Small intestine (tissue), 7 donors: ENCODE data around the gene CDC25B. TPM values are rescaled to one million over a fixed set of nuclear protein-coding genes. Genes with fewer than 3 reads are reported as not detected.
A peak's percentile ranks its signal among the peaks of the same experiment; 100 is the strongest.

Source experiments
- DNase-seq, 2 donors: peaks; one replicate each; pipeline versions ENCODE4 v3.0.0 to v3.0.0-alpha.2; 2013
- FAIRE-seq: peaks from 2 replicates; lab custom pipeline; 2012; peaks lifted over from hg19 to GRCh38; lab: Jason Lieb, UNC
- H3K27ac ChIP-seq, 3 donors: one replicate each; pipeline ENCODE4 v1.5.1; 2013; ENCODE audit warnings: low read length in 2 of 3, mild to moderate bottlenecking in 2 of 3, control low read depth in 1 of 3, inconsistent platforms in 1 of 3, low read depth in 1 of 3, moderate library complexity in 1 of 3
- H3K27me3 ChIP-seq, 3 donors: one replicate each; pipeline ENCODE4 v1.6.1; 2013; ENCODE audit warnings: low read length in 3 of 3, inconsistent platforms in 1 of 3; ENCODE audit not compliant: control insufficient read depth in 3 of 3, insufficient read depth in 3 of 3
- H3K36me3 ChIP-seq, 3 donors: one replicate each; pipeline ENCODE4 v1.6.1; 2013; ENCODE audit warnings: low read length in 3 of 3, inconsistent platforms in 1 of 3, low read depth in 1 of 3, mild to moderate bottlenecking in 1 of 3, moderate library complexity in 1 of 3; ENCODE audit not compliant: control insufficient read depth in 3 of 3, insufficient read depth in 2 of 3
- H3K4me1 ChIP-seq, 3 donors: one replicate each; pipeline ENCODE4 v1.6.1; 2013; ENCODE audit warnings: low read length in 2 of 3, inconsistent platforms in 1 of 3, low read depth in 1 of 3, mild to moderate bottlenecking in 1 of 3, moderate library complexity in 1 of 3; ENCODE audit not compliant: control insufficient read depth in 3 of 3, insufficient read depth in 2 of 3
- H3K4me3 ChIP-seq, 3 donors: one replicate each; pipeline ENCODE4 v1.5.1; 2013; ENCODE audit warnings: low read length in 3 of 3, control low read depth in 1 of 3, inconsistent platforms in 1 of 3, low read depth in 1 of 3, mild to moderate bottlenecking in 1 of 3, moderate library complexity in 1 of 3
- H3K9me3 ChIP-seq, 2 donors: one replicate each; pipeline ENCODE4 v1.6.1; 2013; ENCODE audit warnings: low read depth in 1 of 2, low read length in 1 of 2; ENCODE audit not compliant: control insufficient read depth in 2 of 2, insufficient read depth in 1 of 2
- WGBS, 3 donors: extraction: QIAGEN DNeasy Blood & Tissue Kit; methylation state at CpG; one replicate each; pipeline ENCODE4 v1.1.7; 2013; 5-methylcytosine and 5-hydroxymethylcytosine counted together
- polyA plus RNA-seq, 4 donors: library from polyadenylated mRNA; stranded (reverse) in 3 of 4; unstranded in 1 of 4; fragments of 200-250 nt in 3 of 4; fragments of 120-200 nt in 1 of 4; gene quantifications; one replicate each; pipeline versions ENCODE4 v1.2.1 to v1.2.3, GENCODE V29; 2013
- donor health status: healthy with polysubstance abuse.
- donor health status: control.
- donor health status: control.
- donor health status: Bipolar disorder and iron deficiency.
- donor health status: healthy.

CDC25B gene
- polyA plus RNA-seq, 4 donors: 15.7 to 53.8 (median 20.3) TPM

DNA sequence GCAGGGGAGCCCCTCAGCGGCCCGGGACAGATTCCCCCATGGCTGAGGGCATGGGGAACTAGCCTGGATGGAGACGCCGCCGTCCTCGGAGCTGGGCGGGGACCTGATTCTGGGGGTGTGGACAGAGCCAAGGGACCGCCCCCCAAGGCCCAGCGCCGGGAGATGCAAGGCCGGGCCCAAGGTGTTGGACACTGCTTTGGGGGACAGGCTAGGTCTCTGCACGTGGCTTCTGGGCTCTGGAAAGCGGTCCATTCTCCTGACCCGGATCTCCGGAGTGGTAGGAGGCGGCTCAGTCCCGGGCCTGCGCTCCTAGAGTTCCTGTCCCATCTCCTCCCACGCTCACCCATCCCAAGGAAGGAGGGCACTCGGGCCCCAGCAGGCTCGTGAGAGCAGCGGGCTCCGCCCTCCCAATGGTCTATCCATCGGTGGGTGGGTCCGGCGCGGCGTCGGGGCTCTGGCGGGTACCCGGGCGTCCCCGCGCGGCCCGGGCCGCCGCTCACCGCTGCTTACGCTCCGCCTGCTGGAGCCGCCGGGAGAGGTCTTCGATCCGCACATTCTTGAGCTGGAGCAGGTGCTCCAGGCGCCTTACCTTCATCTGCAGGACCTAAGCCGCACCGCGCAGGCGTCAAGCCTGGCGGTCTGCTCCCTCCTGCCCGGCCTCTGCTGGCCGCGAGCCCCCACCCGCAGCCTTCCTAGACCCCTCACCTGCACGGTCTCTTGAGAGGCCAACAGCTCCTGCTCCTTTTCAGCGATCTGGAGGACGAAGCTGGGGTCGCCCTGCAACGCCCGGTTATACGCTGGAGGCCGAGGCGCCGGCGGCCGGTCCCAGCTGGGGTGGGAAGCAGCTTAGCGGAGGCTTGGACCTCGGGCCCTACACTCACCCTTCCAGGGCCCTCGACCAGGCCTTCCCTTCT lies 18.1 kb upstream of the CDC25B start:
- no peak for FAIRE-seq
- DNase-seq: peak; percentile 30 to 63
- peaks cover 0 to 12% of the 10 kb centered on the region in 2 donors for H3K9me3 ChIP-seq
- H3K36me3 ChIP-seq: peaks cover 0 to 11% (median 0%) of the 10 kb centered on the region in 3 donors
- WGBS, 3 donors: 2 to 3% (median 2%) methylated on average over 60 to 70 of the region's 70 CpGs
- peaks cover 0 to 45% (median 5%) of the 10 kb centered on the region in 3 donors for H3K4me1 ChIP-seq
- H3K27me3 ChIP-seq: peaks cover 0 to 32% (median 0%) of the 10 kb centered on the region in 3 donors
- no peak overlapping the region for H3K27ac ChIP-seq
- peak overlapping the region; percentile 34 to 62 (median 41) for H3K4me3 ChIP-seq

DNA sequence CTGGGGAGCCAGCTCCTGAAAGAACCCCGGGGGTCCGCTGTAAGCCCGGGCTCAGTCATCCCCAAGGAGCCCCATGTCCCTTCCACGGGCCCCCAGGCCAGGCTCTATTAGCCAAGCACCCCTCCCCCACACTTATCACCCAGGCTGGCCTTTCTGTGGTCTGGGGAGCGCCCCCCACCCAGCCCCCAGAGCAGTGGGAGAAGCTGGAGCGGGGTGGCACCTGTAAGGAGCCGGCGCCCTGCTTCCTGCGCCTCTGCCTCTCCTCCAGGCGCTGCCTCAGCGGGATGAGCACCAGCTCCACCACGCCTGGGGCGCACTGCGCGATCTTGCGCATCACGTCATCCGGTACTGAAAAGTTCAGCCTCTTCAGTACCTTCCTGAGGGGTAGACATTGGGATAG lies 17.1 kb upstream of the CDC25B start:
- H3K27ac ChIP-seq: no peak overlapping the region
- H3K36me3 ChIP-seq: peaks cover 0 to 20% (median 0%) of the 10 kb centered on the region in 3 donors
- no peak overlapping the region for H3K4me3 ChIP-seq
- H3K4me1 ChIP-seq: peaks cover 0 to 52% (median 5%) of the 10 kb centered on the region in 3 donors
- FAIRE-seq (no peak), DNase-seq (no peak)
- WGBS, 3 donors: 26 to 34% (median 28%) methylated on average over 11 to 18 of the region's 18 CpGs
- H3K9me3 ChIP-seq: peaks cover 0 to 12% of the 10 kb centered on the region in 2 donors
- peaks cover 0 to 32% (median 0%) of the 10 kb centered on the region in 3 donors for H3K27me3 ChIP-seq

DNA sequence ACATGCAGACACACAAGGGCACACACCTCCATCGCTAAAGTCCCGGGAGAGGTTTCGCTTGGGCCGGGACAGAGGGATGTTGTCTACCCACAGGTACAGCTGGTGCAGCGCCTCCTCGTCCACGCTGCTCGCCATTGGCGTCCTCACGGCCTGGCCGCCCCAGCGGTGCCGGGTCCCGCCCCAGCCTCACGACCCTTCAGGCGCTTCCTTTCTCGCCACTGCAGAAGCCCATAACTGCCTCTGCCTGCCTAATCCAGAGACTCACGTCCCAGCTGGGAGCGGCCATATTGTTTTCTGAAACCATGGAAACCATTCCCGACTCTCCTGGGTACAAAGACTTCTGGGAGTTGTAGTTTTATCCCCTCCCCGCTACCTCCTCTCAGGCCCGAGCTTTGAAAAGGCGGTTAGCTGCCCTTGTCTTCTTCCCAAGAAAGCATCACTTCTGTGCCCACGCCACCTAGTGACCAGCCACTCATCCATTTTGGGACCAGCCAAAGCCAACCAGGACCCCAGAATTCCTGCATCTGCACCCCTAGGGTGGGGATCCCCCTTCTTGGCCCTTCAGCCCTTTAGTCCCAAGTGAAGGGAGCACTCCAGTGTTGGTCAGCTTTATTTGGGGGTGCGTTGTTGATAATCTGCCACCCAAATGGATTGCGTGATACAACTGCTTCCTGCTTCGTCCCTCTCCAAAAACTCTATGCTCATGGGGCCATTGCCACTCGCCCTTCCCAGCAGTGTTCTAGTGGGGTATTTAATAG lies 14.8 kb upstream of the CDC25B start, which contains the start of gene SPEF1:
Gene SPEF1 (minus strand): TSS at position 296 of the 758 bp plus-strand sequence. CDS start 161 bp downstream, at position 135.
- peaks cover 0 to 6% of the 10 kb centered on the region in 2 donors for H3K9me3 ChIP-seq
- DNase-seq: peak; percentile 90 to 92
- no peak for FAIRE-seq
- peaks cover 0 to 32% (median 0%) of the 10 kb centered on the region in 3 donors for H3K27me3 ChIP-seq
- H3K4me3 ChIP-seq: peak within 1 kb of the TSS in 2 of 3 donors; percentile 40 to 49
- H3K36me3 ChIP-seq: peaks cover 0 to 35% (median 2%) of the 10 kb centered on the region in 3 donors
- peaks cover 4 to 67% (median 15%) of the 10 kb centered on the region in 3 donors for H3K4me1 ChIP-seq
- WGBS, 3 donors: 16 to 17% (median 16%) methylated on average over 28 of the region's 28 CpGs
- H3K27ac ChIP-seq: peak within 1 kb of the TSS in 1 of 3 donors; percentile 9

DNA sequence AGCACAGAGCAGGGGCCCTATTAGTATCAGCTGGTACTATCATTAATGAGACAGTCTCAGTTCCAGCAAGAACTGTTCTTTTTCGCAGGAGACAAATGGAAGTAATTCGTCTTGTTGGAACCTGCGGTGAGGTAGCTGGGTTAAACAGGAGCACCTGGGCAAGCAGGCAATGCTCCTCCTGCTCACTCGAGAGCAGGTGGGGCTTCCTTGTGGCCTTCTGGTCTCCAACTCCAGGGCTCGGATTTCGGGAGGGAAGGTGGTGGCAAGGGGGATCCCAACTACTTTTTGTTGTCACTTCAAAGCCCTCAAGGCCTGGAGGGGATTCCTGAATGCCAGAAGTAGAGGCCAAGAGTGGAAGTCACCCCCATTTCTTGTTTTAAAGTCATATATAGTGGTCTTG lies 13.5 kb upstream of the CDC25B start:
- DNase-seq: no peak
- Histone ChIP-seq H3K4me1 (peaks cover 4 to 61% (median 11%) of the 10 kb centered on the region in 3 donors), H3K27me3 (peaks cover 0 to 22% (median 0%) of the 10 kb centered on the region in 3 donors), H3K36me3 (peaks cover 0 to 35% (median 2%) of the 10 kb centered on the region in 3 donors), H3K27ac (peak overlapping the region in 1 of 3 donors; percentile 70), H3K4me3 (no peak overlapping the region), H3K9me3 (no peaks in the 10 kb centered on the region)
- WGBS, 3 donors: 79 to 86% (median 81%) methylated on average over 6 of the region's 6 CpGs
- FAIRE-seq: no peak

DNA sequence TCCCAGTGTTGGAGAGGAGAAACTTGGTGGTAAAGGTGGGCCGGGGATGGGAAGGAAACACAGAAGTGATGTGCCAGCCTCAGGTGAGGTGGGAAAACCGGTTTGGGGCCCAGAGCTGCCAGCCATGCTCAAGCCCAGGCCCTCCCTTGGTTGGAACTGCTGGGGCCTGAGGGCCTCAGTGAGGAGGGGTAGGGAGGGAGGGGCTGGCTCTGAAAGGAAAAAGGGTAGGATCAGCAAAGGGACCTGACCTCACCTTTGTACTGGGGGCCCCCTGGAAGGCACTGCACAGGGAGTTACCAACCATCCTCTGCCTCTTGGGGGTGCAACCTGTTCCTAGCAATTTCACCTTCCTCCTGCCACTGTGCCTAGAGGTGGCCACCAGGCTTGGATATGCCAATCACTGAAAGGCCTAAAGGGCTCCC lies 13.0 kb upstream of the CDC25B start:
- H3K4me3 ChIP-seq: no peak overlapping the region
- DNase-seq: peak in 1 of 2 donors; percentile 87
- no peaks in the 10 kb centered on the region for H3K9me3 ChIP-seq
- H3K36me3 ChIP-seq: peaks cover 0 to 35% (median 2%) of the 10 kb centered on the region in 3 donors
- H3K27me3 ChIP-seq: peaks cover 0 to 18% (median 0%) of the 10 kb centered on the region in 3 donors
- no peak for FAIRE-seq
- H3K4me1 ChIP-seq: peaks cover 4 to 57% (median 11%) of the 10 kb centered on the region in 3 donors
- 34 to 62% (median 38%) methylated on average over 2 of the region's 2 CpGs for WGBS, 3 donors
- peak overlapping the region in 1 of 3 donors; percentile 70 for H3K27ac ChIP-seq

DNA sequence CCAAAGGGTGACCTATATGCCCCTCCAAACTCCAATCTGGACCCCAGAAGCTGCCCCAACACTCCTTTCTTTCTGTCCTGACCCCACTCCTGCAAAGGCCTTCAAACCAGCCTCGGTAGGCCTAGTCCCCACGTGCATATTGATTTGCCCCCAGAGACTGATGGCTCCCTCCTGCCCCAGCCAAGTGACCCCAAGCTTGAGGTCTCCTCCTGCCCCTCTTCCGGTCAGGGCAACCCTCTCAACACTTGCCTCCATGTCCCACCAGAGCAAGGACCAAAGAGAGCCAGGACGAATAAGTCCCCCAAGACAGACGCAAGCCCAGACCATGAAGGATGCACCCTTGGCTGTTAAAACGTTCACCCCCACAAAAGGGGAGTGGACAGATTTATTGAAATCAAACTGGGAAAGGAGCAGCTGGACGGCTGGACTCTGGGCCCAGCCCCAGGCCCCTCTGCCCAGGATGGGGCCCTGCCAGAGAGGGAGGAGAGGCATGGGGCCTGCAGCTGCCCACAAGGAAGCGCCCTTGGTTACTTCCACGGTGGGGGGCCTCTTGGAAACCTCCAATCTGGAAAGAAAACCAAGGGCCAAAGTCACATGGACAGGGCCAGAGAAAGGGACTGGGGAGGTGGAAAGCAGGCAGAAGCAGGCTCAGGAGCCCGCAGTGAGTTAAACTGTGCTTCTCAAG lies 12.5 kb upstream of the CDC25B start:
- peaks cover 0 to 35% (median 2%) of the 10 kb centered on the region in 3 donors for H3K36me3 ChIP-seq
- H3K9me3 ChIP-seq: no peaks in the 10 kb centered on the region
- H3K27me3 ChIP-seq: peaks cover 0 to 12% (median 0%) of the 10 kb centered on the region in 3 donors
- H3K4me3 ChIP-seq: no peak overlapping the region
- DNase-seq (no peak), FAIRE-seq (no peak)
- peak overlapping the region in 1 of 3 donors; percentile 51 for H3K27ac ChIP-seq
- H3K4me1 ChIP-seq: peaks cover 4 to 57% (median 11%) of the 10 kb centered on the region in 3 donors
- WGBS, 3 donors: 69 to 73% (median 71%) methylated on average over 9 to 10 of the region's 10 CpGs

DNA sequence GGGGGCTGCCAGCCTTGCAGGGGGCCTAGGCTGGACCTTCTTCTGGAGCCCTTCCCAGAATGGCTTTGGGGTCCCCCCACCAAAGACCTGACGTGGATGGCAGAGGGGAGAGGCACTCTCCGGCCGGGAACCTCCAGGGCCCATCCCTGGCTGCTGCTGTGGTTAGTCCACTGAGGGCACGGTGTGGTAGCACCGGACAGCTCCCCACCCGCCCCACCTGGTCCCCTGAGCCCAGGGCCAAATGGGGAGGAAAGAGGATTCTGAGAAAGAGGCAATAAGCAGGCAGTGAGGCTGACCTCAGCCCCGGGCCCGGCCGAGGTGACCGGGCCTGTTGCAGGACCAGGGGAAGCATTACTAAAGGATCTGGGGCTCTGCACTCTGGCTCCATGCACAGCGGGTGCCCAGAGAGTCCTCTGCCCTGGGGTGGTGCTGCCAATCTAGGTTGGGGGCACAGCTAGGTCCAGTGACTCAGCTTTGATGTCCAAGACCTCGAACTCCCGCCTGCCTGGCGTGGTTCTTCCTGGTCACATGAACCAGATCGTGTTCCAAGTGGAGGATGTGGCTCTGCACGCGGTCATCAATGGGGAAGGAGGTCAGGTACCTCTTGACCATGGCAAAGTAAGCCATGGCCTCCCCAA lies 11.8 kb upstream of the CDC25B start:
- FAIRE-seq: no peak

More for the DNA sequence above, 11.8 kb upstream of the CDC25B start:
- Histone ChIP-seq H3K4me3 (no peak overlapping the region), H3K27me3 (peaks cover 0 to 5% (median 0%) of the 10 kb centered on the region in 3 donors), H3K27ac (peak overlapping the region in 1 of 3 donors; percentile 51), H3K4me1 (peaks cover 4 to 57% (median 11%) of the 10 kb centered on the region in 3 donors), H3K36me3 (peaks cover 0 to 35% (median 2%) of the 10 kb centered on the region in 3 donors), H3K9me3 (no peaks in the 10 kb centered on the region)
- 75 to 81% (median 80%) methylated on average over 16 to 17 of the region's 17 CpGs for WGBS, 3 donors
- no peak for DNase-seq
